ENCODE results near the gene CCDC92. TPM values are rescaled to one million over a fixed set of nuclear protein-coding genes. Genes with fewer than 3 reads are reported as not detected.

The CCDC92 gene
- total RNA-seq, result 10 to 100 TPM; 34.4 to 39.2 TPM

GRCh38 chr12:123972457-123973401 is at the start of gene CCDC92, which contains the start of gene ZNF664:
Gene CCDC92 (minus strand): TSS chr12:123972831. CDS start chr12:123944305, 28,526 bp downstream.
Gene ZNF664 (plus strand): TSS chr12:123973215. CDS start chr12:124012145, 38,930 bp downstream.
- no peak for TF ChIP-seq CTCF (IDR thresholded peaks at IDR 0.05)
- peaks cover 0 to 30% of the 10 kb centered on the region in 2 donors for H3K4me1 ChIP-seq

GRCh38 chr12:124022161-124022560 is 49.5 kb upstream of the CCDC92 start:
- no peaks in the 10 kb centered on the region for H3K27me3 ChIP-seq
- no peak overlapping the region for H3K27ac ChIP-seq
- no peaks in the 10 kb centered on the region for H3K36me3 ChIP-seq
- no peaks in the 10 kb centered on the region for H3K9me3 ChIP-seq
- H3K4me1 ChIP-seq, result peaks cover 0 to 9% of the 10 kb centered on the region in 2 donors
- H3K4me3 ChIP-seq, result no peak overlapping the region
- no peak for TF ChIP-seq CTCF (IDR thresholded peaks at IDR 0.05)
- no peak for DNase-seq (ENCODE audit: low spot score)

More at GRCh38 chr12:123972457-123973401, at the start of gene CCDC92, which contains the start of gene ZNF664:
- DNase-seq (ENCODE audit: low spot score), result peak; percentile 85
- H3K9me3 ChIP-seq, result no peaks in the 10 kb centered on the region
- peak within 1 kb of the TSS; percentile 95 to 96 for H3K4me3 ChIP-seq
- no peaks in the 10 kb centered on the region for H3K36me3 ChIP-seq
- peak within 1 kb of the TSS; percentile 96 to 98 for H3K27ac ChIP-seq
- no peaks in the 10 kb centered on the region for H3K27me3 ChIP-seq

GRCh38 chr12:124021007-124021406 is 48.4 kb upstream of the CCDC92 start:
- Histone ChIP-seq H3K36me3 (no peaks in the 10 kb centered on the region), H3K27ac (no peak overlapping the region)
- no peak for DNase-seq (ENCODE audit: low spot score)

GRCh38 chr12:124020514-124020949 is 47.9 kb upstream of the CCDC92 start:
- H3K9me3 ChIP-seq, result no peaks in the 10 kb centered on the region
- no peaks in the 10 kb centered on the region for H3K36me3 ChIP-seq
- DNase-seq (ENCODE audit: low spot score), result no peak
- no peak overlapping the region for H3K27ac ChIP-seq
- peaks cover 0 to 5% of the 10 kb centered on the region in 2 donors for H3K4me1 ChIP-seq
- no peak for TF ChIP-seq CTCF (IDR thresholded peaks at IDR 0.05)
- no peaks in the 10 kb centered on the region for H3K27me3 ChIP-seq
- H3K4me3 ChIP-seq, result no peak overlapping the region

More at GRCh38 chr12:124021007-124021406, 48.4 kb upstream of the CCDC92 start:
- TF ChIP-seq CTCF (IDR thresholded peaks at IDR 0.05), result no peak
- no peaks in the 10 kb centered on the region for H3K27me3 ChIP-seq
- peaks cover 0 to under 1% of the 10 kb centered on the region in 2 donors for H3K4me1 ChIP-seq
- no peak overlapping the region for H3K4me3 ChIP-seq
- H3K9me3 ChIP-seq, result no peaks in the 10 kb centered on the region

GRCh38 chr12:124019115-124019514 is 46.5 kb upstream of the CCDC92 start:
- H3K4me3 ChIP-seq, result no peak overlapping the region
- no peak for TF ChIP-seq CTCF (IDR thresholded peaks at IDR 0.05)
- no peaks in the 10 kb centered on the region for H3K27me3 ChIP-seq
- no peaks in the 10 kb centered on the region for H3K36me3 ChIP-seq
- H3K27ac ChIP-seq, result no peak overlapping the region
- H3K4me1 ChIP-seq, result peaks cover 0 to 6% of the 10 kb centered on the region in 2 donors
- DNase-seq (ENCODE audit: low spot score), result no peak
- H3K9me3 ChIP-seq, result no peaks in the 10 kb centered on the region

All from right atrium auricular region (tissue), 2 donors.